Dermis blood vessel endothelial cell (primary cell): ENCODE measurements around the gene APCDD1. TPM values are rescaled to one million over a fixed set of nuclear protein-coding genes. Genes with fewer than 3 reads are reported as not detected.
A peak's percentile ranks its signal among the peaks of the same experiment; 100 is the strongest.
"Not testable (repeated sequence)": the region's sequence is repeated elsewhere in the genome, so short reads cannot be mapped to it uniquely, and the experiment has no call there.

Experiments
- DNase-seq: peaks from one replicate; pipeline ENCODE4 v3.0.0; 2010
- total RNA-seq: library from RNA; depleted of rRNA; stranded (reverse); fragments of >200 nt; gene quantifications from 2 replicates; pipeline ENCODE4 v1.2.3, GENCODE V29; 2014

The APCDD1 gene
- total RNA-seq, 1 donor from 2014 or later, result 0.34 TPM

DNA sequence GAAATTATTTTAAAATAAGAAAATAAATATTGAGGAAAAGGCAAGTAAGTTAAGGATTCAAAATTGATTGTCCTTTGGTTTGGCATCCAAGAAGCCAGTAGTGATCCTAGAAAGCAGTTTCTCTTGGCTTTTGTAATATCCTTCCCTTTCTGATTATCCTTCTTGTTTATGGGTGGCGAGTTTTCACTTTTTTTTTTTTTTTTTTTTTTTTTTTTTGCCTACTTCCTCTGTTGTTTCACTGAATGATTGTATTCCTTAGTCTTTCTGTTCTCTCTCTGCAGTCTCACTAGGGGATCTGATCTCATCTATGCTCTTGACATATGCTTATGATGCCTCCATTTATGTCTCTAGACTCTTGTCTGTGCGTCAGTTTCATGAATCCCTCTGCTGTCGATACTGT is 75.6 kb downstream of the APCDD1 start:
- DNase-seq, result peak; percentile 23

DNA sequence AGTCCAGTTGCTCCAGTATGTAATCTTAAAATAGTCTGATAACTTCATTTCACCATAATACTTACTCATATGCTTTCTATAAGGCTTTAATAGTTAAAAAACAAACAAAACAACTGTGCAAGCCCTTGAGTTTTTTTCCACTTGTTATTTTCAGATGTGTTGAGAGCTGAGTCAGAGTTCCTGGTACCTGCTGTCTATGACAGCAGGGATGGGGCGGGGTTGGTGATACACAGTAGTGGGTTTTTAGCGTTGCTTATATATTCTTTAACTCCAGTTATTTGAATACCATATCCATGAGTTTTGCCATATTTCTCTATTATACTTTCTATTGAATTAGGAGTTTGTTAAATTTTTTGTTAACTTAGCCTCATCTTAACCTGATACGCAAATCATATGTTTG is 76.4 kb downstream of the APCDD1 start:
- DNase-seq, result peak; percentile 49

DNA sequence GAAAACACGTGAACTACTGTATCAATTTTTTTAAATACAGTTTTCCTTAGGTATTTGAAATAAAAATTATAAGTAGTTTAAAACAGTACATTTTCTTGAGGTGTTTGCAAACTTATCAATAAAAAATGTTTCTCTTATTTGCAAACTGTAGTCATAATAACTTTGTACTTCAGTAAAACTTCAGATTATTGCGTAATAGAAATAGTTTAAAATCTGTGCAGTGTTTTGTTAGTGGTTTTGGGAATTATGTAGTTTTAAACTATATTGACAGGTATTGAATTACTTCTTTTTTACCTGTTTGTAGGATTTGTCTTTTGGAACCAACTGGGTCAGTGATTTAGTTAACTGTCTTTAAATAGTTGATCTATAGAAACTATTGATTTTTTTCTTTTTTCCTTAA is 78.7 kb downstream of the APCDD1 start:
- no peak for DNase-seq

DNA sequence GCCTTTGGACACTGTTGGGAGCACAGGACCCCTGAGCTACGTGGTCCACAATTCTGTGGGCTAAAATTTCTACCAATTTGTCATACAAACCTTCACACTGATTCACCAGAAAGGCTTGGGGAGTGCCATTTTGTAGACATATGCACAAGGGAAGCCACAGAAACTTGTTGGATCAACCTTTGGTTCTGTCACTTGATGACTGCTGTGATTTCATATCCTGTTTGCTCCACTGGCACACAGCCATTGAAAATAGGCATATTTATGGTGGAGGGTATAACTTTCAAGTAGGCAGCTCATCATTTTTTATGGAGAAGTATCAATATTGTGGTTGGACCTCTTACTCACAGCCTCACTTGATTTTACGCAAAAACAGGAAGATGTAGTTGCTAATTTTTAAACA is 81.8 kb downstream of the APCDD1 start:
- DNase-seq, result peak; percentile 44

DNA sequence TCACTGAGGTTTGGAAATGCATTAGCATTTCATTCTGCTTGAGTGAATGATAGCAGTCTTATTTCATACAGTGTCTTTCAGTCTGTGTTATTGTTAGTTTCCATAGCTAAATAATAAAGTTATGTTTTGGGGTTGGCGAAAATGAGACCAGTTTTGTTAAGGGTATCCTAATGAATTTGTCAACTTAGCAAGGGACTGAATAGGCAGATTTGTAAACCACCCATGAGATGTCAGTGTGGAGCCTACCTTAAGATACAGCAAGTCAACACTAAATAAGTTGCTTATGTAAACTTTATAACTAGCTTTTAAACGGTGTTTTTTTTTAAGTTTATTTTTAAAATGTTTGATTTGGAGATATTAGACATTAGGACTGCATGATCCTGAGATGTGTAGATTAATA is 83.3 kb downstream of the APCDD1 start:
- DNase-seq, result no peak

DNA sequence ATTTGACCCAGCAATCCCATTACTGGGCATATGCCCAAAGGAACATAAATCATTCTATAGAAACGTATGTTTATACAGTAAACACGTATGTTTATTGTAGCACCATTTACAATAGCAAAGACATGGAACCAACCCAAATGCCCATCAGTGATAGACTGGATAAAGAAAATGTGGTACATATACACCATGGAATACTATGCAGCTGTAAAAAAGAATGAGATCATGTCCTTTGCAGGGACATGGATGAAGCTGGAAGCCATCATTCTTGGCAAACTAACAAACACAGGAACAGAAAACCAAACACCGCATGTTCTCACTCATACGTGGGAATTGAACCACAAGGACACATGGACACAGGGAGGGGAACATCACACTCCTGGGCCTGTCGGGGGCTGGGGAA is 84.7 kb downstream of the APCDD1 start:
- DNase-seq, result not testable (repeated sequence)

Other genes with a start within 250 kb of the APCDD1 start
- 43.6 and 44.4 TPM in 2 replicates for gene NAPG, start 71.4 kb downstream of the APCDD1 start, total RNA-seq